Kidney epithelial cell (primary cell): ENCODE results near the gene PEAK3. TPM values are rescaled to one million over a fixed set of nuclear protein-coding genes. Genes with fewer than 3 reads are reported as not detected.

ENCODE experiments used
- DNase-seq: peaks from one replicate; pipeline ENCODE4 v3.0.0-alpha.2; 2010; ENCODE audit warnings: low read depth
- H3K27me3 ChIP-seq: 2 replicates; pipeline ENCODE4 v1.6.0; 2011; ENCODE audit warnings: low read length; ENCODE audit not compliant: control insufficient read depth, insufficient read depth
- H3K36me3 ChIP-seq: 2 replicates; pipeline ENCODE4 v1.5.1; 2011; ENCODE audit warnings: low read length; ENCODE audit not compliant: control insufficient read depth, insufficient read depth
- H3K4me3 ChIP-seq: 2 replicates; pipeline ENCODE4 v1.5.1; 2011; ENCODE audit warnings: low read depth, mild to moderate bottlenecking, control low read depth, low read length
- total RNA-seq: library from RNA; depleted of rRNA; stranded (reverse); fragments of >200 nt; gene quantifications from 2 replicates; pipeline ENCODE4 v1.2.3, GENCODE V29; 2015
- TF ChIP-seq, protein P1 (sequence below): IDR thresholded peaks from 2 replicates; pipeline ENCODE4 v1.5.1; 2011; ENCODE audit warnings: mild to moderate bottlenecking, moderate library complexity, low read length, control low read depth, inconsistent platforms; ENCODE audit not compliant: insufficient read depth, poor library complexity, severe bottlenecking

The PEAK3 gene
- total RNA-seq, 1 donor from 2014 or later = not detected

DNA sequence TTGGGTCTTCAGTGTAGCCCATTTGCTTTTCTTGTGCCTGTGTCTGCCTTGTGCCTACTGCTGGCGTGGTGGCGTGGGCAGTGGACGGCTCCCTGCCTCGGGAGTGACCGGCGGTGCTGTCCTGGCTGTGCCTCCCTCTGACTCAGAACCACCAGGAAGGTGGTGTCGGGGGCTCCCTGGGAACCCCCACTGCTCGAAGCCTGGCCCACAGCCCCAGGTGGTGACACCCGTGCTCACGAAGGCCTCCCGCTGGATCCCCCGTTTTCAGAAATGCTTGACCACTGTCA, 37.9 kb downstream of the PEAK3 start:
- TF ChIP-seq, protein P1, sequence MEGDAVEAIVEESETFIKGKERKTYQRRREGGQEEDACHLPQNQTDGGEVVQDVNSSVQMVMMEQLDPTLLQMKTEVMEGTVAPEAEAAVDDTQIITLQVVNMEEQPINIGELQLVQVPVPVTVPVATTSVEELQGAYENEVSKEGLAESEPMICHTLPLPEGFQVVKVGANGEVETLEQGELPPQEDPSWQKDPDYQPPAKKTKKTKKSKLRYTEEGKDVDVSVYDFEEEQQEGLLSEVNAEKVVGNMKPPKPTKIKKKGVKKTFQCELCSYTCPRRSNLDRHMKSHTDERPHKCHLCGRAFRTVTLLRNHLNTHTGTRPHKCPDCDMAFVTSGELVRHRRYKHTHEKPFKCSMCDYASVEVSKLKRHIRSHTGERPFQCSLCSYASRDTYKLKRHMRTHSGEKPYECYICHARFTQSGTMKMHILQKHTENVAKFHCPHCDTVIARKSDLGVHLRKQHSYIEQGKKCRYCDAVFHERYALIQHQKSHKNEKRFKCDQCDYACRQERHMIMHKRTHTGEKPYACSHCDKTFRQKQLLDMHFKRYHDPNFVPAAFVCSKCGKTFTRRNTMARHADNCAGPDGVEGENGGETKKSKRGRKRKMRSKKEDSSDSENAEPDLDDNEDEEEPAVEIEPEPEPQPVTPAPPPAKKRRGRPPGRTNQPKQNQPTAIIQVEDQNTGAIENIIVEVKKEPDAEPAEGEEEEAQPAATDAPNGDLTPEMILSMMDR = no peak
- H3K36me3 ChIP-seq = no peaks in the 10 kb centered on the region

DNA sequence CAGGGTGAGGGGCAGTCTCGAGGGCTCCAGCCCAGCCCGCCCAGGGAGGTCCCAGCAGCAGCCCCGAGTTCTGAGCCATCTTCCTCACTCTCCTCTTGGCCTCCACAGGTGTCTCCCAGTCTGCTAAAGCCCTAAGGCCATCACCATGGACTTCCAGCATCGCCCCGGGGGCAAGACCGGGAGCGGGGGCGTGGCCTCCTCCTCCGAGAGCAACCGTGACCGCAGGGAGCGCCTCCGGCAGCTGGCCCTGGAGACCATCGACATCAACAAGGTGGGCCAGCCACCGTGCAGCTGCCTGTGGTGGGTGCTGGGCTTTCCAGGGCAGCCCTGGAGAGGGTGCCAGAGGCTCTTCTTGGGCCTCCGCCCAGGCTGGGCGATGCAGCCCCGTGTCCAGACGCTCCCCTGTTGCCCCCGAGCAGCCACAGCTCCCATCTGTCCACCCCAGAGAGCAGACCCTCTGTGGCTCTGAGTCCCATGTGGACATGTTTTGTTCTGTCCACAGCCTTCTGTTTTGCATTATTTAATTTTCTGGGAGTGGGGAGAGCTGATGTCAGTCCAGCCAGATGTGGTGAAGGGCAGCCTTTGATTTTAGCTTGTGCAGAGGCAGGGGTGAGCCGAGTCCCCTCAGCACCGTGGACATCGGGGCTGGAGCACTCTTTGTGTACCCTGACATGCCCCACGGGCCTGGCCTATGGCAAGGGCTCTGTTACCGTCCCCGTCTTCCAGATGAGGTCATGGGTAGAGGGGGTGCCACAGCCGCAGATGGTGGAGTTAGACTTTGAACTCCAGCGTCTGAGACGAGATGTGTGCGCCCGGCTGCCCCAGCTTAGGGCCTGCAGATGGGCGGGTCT, 38.5 kb downstream of the PEAK3 start:
- Histone ChIP-seq H3K27me3 (no peaks in the 10 kb centered on the region), H3K36me3 (no peaks in the 10 kb centered on the region), H3K4me3 (no peak overlapping the region)
- no peak for DNase-seq
- TF ChIP-seq, protein P1 = no peak

More for the DNA sequence above, 37.9 kb downstream of the PEAK3 start:
- no peak for DNase-seq
- H3K27me3 ChIP-seq = no peaks in the 10 kb centered on the region
- no peak overlapping the region for H3K4me3 ChIP-seq

DNA sequence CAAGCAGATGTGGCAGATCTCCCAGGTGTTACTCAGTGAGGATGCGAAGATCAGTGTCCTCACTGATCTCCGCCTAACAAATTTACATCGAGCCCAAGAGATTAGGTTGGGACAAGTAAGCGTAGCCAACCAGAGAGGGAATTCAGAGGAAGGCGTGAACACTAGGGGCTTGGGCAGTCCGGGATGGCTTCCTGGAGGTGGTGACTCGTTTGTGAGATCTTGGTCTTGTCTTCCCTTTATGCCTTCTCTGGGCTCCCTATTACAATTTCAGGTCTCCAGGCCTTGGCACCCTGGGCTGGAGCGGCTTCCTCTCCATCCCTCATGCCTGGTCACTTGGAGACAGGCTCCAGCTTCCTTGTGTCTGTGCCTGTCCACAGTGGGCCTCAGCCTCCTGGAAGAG, 39.2 kb downstream of the PEAK3 start:
- TF ChIP-seq, protein P1 = no peak
- Histone ChIP-seq H3K4me3 (no peak overlapping the region), H3K36me3 (no peaks in the 10 kb centered on the region), H3K27me3 (no peaks in the 10 kb centered on the region)
- DNase-seq = no peak

DNA sequence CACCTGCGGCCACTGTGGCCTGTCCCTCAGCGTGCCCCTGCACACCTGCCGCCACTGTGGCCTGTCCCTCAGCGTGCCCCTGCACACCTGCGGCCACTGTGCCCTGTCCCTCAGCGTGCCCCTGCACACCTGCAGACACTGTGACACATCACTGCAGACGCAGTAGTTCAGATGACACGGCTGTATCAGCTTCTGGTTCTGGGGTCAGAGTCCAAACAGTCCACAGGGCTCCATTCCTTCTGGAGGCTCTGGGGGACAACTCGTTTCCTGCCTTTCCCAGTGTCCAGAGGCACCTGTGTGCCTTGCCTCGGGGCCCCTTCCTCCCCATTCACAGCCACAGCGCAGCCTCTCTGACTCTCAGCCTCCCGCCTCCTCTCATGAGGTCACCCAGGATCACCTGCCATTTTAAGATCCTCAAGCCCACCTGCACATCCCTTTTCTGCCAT, 39.9 kb downstream of the PEAK3 start:
- Histone ChIP-seq H3K36me3 (no peaks in the 10 kb centered on the region), H3K4me3 (no peak overlapping the region), H3K27me3 (no peaks in the 10 kb centered on the region)
- TF ChIP-seq, protein P1 = no peak
- DNase-seq = no peak

DNA sequence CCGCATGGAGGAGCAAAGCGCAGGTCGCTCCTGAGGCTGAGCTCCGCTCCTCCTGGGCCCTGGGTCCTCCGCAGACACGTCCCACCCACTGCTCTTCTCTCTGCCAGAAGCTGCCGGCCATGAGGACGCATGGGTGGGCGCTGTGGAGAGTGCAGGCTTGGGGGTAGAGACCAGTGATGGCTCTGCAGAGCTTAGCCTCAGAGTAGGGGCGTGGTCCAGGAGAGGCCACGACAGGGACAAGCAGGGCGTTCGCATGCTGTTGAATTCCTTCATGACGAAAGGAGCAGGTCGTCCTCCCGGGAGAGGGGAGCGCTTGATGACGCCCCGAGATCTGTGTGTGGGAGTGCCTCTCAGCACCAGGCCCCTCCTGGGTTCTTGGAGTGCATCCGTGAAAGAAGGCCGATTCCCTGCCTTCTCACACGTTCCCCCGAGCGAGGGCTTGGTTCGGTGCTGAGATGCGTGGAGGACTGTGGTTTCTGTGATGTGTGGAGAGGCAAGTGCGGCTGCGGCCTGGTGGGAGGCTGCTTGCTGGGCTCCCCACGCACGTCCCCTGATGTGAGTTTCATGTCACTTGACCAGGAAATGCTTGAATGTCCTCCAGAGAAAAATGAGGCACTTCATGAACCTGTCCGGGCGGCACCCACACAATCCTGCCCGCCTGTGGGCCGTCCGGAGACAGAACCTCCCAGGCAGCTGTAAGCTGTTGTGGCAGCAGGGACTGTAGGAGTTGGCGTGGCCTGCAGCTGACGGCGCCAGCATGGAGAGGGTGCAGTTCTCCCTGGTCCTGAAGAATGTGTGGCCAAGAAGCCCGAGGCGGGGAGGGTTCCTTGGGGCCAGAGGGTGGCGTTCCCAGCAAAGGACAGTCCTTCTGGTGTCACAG, 40.9 kb downstream of the PEAK3 start:
- Histone ChIP-seq H3K27me3 (no peaks in the 10 kb centered on the region), H3K4me3 (no peak overlapping the region), H3K36me3 (no peaks in the 10 kb centered on the region)
- TF ChIP-seq, protein P1 = no peak
- no peak for DNase-seq
